HepG2 (cell line): Measurements from ENCODE around the gene COX4I2. TPM values are rescaled to one million over a fixed set of nuclear protein-coding genes. Genes with fewer than 3 reads are reported as not detected.

ENCODE experiments used
- AHR ChIP-seq: IDR thresholded peaks from 2 replicates; pipeline ENCODE4 v1.6.1; 2018; ENCODE audit warnings: missing genetic modification reagents, missing compliant biosample characterization
- BATF2 ChIP-seq: sonication (generic); formaldehyde crosslinking; IDR thresholded peaks from 2 replicates; pipeline ENCODE4 v1.8.0; 2022; ENCODE audit warnings: mild to moderate bottlenecking, missing genetic modification reagents, moderate library complexity
- ERF ChIP-seq: IDR thresholded peaks from 2 replicates; pipeline ENCODE4 v1.6.1; 2018; ENCODE audit warnings: missing biosample characterization, missing genetic modification reagents
- ESRRA ChIP-seq: sonication (generic); formaldehyde crosslinking; IDR thresholded peaks from 2 replicates; pipeline ENCODE4 v1.5.1; 2020; ENCODE audit warnings: mild to moderate bottlenecking, low read depth, missing genetic modification reagents
- HHEX ChIP-seq: IDR thresholded peaks from 2 replicates; pipeline ENCODE4 v1.6.1; 2016; ENCODE audit warnings: control low read depth
- MAFG ChIP-seq: sonication (generic); formaldehyde crosslinking; IDR thresholded peaks from 2 replicates; pipeline ENCODE4 v1.5.1; 2020; ENCODE audit warnings: mild to moderate bottlenecking, missing genetic modification reagents
- MIER3 ChIP-seq: IDR thresholded peaks from 2 replicates; pipeline ENCODE4 v1.6.1; 2016; ENCODE audit warnings: missing compliant biosample characterization, borderline replicate concordance
- MYNN ChIP-seq: sonication (generic); formaldehyde crosslinking; IDR thresholded peaks from 2 replicates; pipeline ENCODE4 v1.4.0; 2020; ENCODE audit warnings: mild to moderate bottlenecking, low read depth, missing genetic modification reagents
- POLR2G ChIP-seq: fragments of 200-400 bp; formaldehyde crosslinking; IDR thresholded peaks from 2 replicates; pipeline ENCODE4 v1.6.1; 2018; ENCODE audit warnings: mild to moderate bottlenecking, low read depth, low read length, moderate library complexity
- RBFOX2 ChIP-seq: fragments of 200-400 bp; formaldehyde crosslinking; IDR thresholded peaks from 2 replicates; pipeline ENCODE4 v1.6.1; 2017; ENCODE audit warnings: low read depth, mild to moderate bottlenecking, low read length
- RBM22 ChIP-seq: fragments of 200-400 bp; formaldehyde crosslinking; optimal IDR thresholded peaks from 2 replicates; pipeline ENCODE3; 2017; ENCODE audit warnings: mild to moderate bottlenecking, low read length, moderate library complexity
- RCOR2 ChIP-seq: IDR thresholded peaks from 2 replicates; pipeline ENCODE4 v1.6.1; 2016; ENCODE audit warnings: missing biosample characterization, missing genetic modification reagents
- XRCC5 ChIP-seq: fragments of 200-400 bp; formaldehyde crosslinking; optimal IDR thresholded peaks from 2 replicates; pipeline ENCODE3; 2017; ENCODE audit warnings: mild to moderate bottlenecking, low read length
- ZMYM3 ChIP-seq: sonication (generic); formaldehyde crosslinking; IDR thresholded peaks from 2 replicates; pipeline ENCODE4 v1.5.1; 2020; ENCODE audit warnings: mild to moderate bottlenecking, missing genetic modification reagents
- ZNF331 ChIP-seq: sonication (generic); formaldehyde crosslinking; IDR thresholded peaks from 2 replicates; pipeline ENCODE4 v1.4.0; 2020; ENCODE audit warnings: missing genetic modification reagents
- ZNF335 ChIP-seq: sonication (generic); formaldehyde crosslinking; IDR thresholded peaks from 2 replicates; pipeline ENCODE4 v1.4.0; 2020; ENCODE audit warnings: missing genetic modification reagents
- ZNF431 ChIP-seq: sonication (generic); formaldehyde crosslinking; IDR thresholded peaks from 2 replicates; pipeline ENCODE4 v1.9.0; 2022; ENCODE audit warnings: missing genetic modification reagents, low read depth, mild to moderate bottlenecking, borderline replicate concordance
- ZNF737 ChIP-seq: sonication (generic); formaldehyde crosslinking; IDR thresholded peaks from 2 replicates; pipeline ENCODE4 v1.5.0; 2020; ENCODE audit warnings: missing genetic modification reagents, mild to moderate bottlenecking, borderline replicate concordance
- ZZZ3 ChIP-seq: sonication (generic); formaldehyde crosslinking; IDR thresholded peaks from 2 replicates; pipeline ENCODE4 v1.4.0; 2020; ENCODE audit warnings: missing genetic modification reagents, mild to moderate bottlenecking, borderline replicate concordance
- polyA plus RNA-seq, 8 experiments: library from polyadenylated mRNA; depleted of rRNA in 3 of 8; stranded (reverse) in 7 of 8; unstranded in 1 of 8; fragments of >200 nt; fragmentation: Illumina TruSeq in 4 of 8; extraction: Trizol in 4 of 8; gene quantifications; 2 replicates each; pipeline versions ENCODE4 v1.2.1 to v1.2.3, GENCODE V29; 2011 to 2016; ENCODE audit warnings: low read depth in 4 of 8, missing spikeins in 1 of 8, mixed read lengths in 1 of 8; ENCODE audit not compliant: insufficient read depth in 1 of 8
- total RNA-seq, 5 experiments: library from RNA; depleted of rRNA; stranded (reverse); fragments of >200 nt; fragmentation: Illumina TruSeq; extraction: Trizol; gene quantifications; 2 replicates each; pipeline ENCODE4 v1.2.3, GENCODE V29; 2016; ENCODE audit warnings: low read depth in 1 of 5
- TF ChIP-seq, protein P1 (sequence below): sonication (generic); formaldehyde crosslinking; IDR thresholded peaks from 2 replicates; pipeline ENCODE4 v1.4.0; 2020; ENCODE audit warnings: mild to moderate bottlenecking, missing genetic modification reagents, borderline replicate concordance
- TF ChIP-seq, protein P2 (sequence below): sonication (generic); formaldehyde crosslinking; IDR thresholded peaks from 2 replicates; pipeline ENCODE4 v1.5.1; 2020; ENCODE audit warnings: mild to moderate bottlenecking, missing genetic modification reagents, borderline replicate concordance

COX4I2 gene
- total and polyA plus RNA-seq, 2 of the 13 experiments (the other 11 are each of a cell fraction or from before 2014, with no cell fraction given) = 1.1 TPM; not detected in 1

GRCh38 chr20:31604567-31605030 is 33.1 kb upstream of the COX4I2 start (continued):
- TF ChIP-seq BATF2 (CRISPR knock-in tag) (0 out of 2 replicates have a peak, but pooled peaks have one; percentile 22), POLR2G (no peak), ZNF431 (CRISPR knock-in tag) (no peak), ZNF335 (CRISPR knock-in tag) (peak; percentile 1; the same call in 1 of the 2 replicates), ZMYM3 (CRISPR knock-in tag) (no peak), ESRRA (no peak), RBM22 (peak; percentile 77), MIER3 (no peak), RCOR2 (CRISPR knock-in tag) (no peak), RBFOX2 (no peak), MYNN (CRISPR knock-in tag) (no peak), XRCC5 (no peak), MAFG (CRISPR knock-in tag) (no peak), ZNF737 (CRISPR knock-in tag) (0 out of 2 replicates have a peak, but pooled peaks have one; percentile 19), AHR (no peak), ERF (CRISPR knock-in tag) (no peak), ZZZ3 (CRISPR knock-in tag) (no peak), HHEX (CRISPR knock-in tag) (no peak), ZNF331 (CRISPR knock-in tag) (no peak)
- TF ChIP-seq, protein P1, sequence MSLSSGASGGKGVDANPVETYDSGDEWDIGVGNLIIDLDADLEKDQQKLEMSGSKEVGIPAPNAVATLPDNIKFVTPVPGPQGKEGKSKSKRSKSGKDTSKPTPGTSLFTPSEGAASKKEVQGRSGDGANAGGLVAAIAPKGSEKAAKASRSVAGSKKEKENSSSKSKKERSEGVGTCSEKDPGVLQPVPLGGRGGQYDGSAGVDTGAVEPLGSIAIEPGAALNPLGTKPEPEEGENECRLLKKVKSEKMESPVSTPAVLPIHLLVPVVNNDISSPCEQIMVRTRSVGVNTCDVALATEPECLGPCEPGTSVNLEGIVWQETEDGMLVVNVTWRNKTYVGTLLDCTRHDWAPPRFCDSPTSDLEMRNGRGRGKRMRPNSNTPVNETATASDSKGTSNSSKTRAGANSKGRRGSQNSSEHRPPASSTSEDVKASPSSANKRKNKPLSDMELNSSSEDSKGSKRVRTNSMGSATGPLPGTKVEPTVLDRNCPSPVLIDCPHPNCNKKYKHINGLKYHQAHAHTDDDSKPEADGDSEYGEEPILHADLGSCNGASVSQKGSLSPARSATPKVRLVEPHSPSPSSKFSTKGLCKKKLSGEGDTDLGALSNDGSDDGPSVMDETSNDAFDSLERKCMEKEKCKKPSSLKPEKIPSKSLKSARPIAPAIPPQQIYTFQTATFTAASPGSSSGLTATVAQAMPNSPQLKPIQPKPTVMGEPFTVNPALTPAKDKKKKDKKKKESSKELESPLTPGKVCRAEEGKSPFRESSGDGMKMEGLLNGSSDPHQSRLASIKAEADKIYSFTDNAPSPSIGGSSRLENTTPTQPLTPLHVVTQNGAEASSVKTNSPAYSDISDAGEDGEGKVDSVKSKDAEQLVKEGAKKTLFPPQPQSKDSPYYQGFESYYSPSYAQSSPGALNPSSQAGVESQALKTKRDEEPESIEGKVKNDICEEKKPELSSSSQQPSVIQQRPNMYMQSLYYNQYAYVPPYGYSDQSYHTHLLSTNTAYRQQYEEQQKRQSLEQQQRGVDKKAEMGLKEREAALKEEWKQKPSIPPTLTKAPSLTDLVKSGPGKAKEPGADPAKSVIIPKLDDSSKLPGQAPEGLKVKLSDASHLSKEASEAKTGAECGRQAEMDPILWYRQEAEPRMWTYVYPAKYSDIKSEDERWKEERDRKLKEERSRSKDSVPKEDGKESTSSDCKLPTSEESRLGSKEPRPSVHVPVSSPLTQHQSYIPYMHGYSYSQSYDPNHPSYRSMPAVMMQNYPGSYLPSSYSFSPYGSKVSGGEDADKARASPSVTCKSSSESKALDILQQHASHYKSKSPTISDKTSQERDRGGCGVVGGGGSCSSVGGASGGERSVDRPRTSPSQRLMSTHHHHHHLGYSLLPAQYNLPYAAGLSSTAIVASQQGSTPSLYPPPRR = no peak
- TF ChIP-seq, protein P2, sequence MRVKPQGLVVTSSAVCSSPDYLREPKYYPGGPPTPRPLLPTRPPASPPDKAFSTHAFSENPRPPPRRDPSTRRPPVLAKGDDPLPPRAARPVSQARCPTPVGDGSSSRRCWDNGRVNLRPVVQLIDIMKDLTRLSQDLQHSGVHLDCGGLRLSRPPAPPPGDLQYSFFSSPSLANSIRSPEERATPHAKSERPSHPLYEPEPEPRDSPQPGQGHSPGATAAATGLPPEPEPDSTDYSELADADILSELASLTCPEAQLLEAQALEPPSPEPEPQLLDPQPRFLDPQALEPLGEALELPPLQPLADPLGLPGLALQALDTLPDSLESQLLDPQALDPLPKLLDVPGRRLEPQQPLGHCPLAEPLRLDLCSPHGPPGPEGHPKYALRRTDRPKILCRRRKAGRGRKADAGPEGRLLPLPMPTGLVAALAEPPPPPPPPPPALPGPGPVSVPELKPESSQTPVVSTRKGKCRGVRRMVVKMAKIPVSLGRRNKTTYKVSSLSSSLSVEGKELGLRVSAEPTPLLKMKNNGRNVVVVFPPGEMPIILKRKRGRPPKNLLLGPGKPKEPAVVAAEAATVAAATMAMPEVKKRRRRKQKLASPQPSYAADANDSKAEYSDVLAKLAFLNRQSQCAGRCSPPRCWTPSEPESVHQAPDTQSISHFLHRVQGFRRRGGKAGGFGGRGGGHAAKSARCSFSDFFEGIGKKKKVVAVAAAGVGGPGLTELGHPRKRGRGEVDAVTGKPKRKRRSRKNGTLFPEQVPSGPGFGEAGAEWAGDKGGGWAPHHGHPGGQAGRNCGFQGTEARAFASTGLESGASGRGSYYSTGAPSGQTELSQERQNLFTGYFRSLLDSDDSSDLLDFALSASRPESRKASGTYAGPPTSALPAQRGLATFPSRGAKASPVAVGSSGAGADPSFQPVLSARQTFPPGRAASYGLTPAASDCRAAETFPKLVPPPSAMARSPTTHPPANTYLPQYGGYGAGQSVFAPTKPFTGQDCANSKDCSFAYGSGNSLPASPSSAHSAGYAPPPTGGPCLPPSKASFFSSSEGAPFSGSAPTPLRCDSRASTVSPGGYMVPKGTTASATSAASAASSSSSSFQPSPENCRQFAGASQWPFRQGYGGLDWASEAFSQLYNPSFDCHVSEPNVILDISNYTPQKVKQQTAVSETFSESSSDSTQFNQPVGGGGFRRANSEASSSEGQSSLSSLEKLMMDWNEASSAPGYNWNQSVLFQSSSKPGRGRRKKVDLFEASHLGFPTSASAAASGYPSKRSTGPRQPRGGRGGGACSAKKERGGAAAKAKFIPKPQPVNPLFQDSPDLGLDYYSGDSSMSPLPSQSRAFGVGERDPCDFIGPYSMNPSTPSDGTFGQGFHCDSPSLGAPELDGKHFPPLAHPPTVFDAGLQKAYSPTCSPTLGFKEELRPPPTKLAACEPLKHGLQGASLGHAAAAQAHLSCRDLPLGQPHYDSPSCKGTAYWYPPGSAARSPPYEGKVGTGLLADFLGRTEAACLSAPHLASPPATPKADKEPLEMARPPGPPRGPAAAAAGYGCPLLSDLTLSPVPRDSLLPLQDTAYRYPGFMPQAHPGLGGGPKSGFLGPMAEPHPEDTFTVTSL = no peak; the same call in 1 of the 2 replicates
